Measurements from ENCODE around the gene ARRB1. TPM values are rescaled to one million over a fixed set of nuclear protein-coding genes. Genes with fewer than 3 reads are reported as not detected.
A peak's percentile ranks its signal among the peaks of the same experiment; 100 is the strongest.
"Not testable (repeated sequence)": the region's sequence is repeated elsewhere in the genome, so short reads cannot be mapped to it uniquely, and the experiment has no call there.

Gene ARRB1
- total and polyA plus RNA-seq, 12 donors, result 4.9 to 54.2 (median 31.0) TPM

GRCh38 chr11:75275581-75275980, 75.9 kb downstream of the ARRB1 start:
- intact Hi-C loops (cut with DNase I), result no loop called here
- Histone ChIP-seq H3K36me3 (replicated peaks in 1 of 2) (peaks cover 0 to 31% of the 10 kb centered on the region in 2 donors), H3K9me3 (replicated peaks in 1 of 3) (no peaks in the 10 kb centered on the region), H3K4me3 (no peak overlapping the region), H3K4me1 (replicated peaks in 1 of 2) (no peaks in the 10 kb centered on the region), H3K27ac (peak overlapping the region in 1 of 5 donors; percentile 45), H3K27me3 (no peaks in the 10 kb centered on the region)
- WGBS, 4 donors, result 64 to 83% (median 73%) methylated on average over 6 of the region's 6 CpGs
- TF ChIP-seq POLR2A (IDR thresholded peaks at IDR 0.05), result no peak
- no peak for TF ChIP-seq CTCF (IDR thresholded peaks at IDR 0.05)
- peak in 4 of 7 donors; percentile 28 to 59 (median 31) for DNase-seq

GRCh38 chr11:75274716-75275115, 76.7 kb downstream of the ARRB1 start:
- H3K27ac ChIP-seq; intact Hi-C loops (cut with DNase I); H3K27me3 ChIP-seq; H3K9me3 ChIP-seq (replicated peaks in 1 of 3); H3K4me3 ChIP-seq; H3K4me1 ChIP-seq (replicated peaks in 1 of 2): not testable (repeated sequence)
- WGBS, 4 donors, result 82 to 94% (median 87%) methylated on average over 3 of the region's 3 CpGs
- H3K36me3 ChIP-seq (replicated peaks in 1 of 2), result peaks cover 0 to 31% of the 10 kb centered on the region in 2 donors
- peak in 2 of 7 donors; percentile 0 to 11 for DNase-seq

- TF ChIP-seq CTCF (IDR thresholded peaks at IDR 0.05) (no peak), POLR2A (IDR thresholded peaks at IDR 0.05) (no peak)
- no peaks in the 10 kb centered on the region for H3K9me3 ChIP-seq (replicated peaks in 1 of 3)
- no peak overlapping the region for H3K27ac ChIP-seq
- intact Hi-C loops (cut with DNase I), result no loop called here
- 77 to 91% (median 86%) methylated on average over 8 to 15 of the region's 15 CpGs for WGBS, 4 donors
- no peaks in the 10 kb centered on the region for H3K27me3 ChIP-seq
- no peaks in the 10 kb centered on the region for H3K4me1 ChIP-seq (replicated peaks in 1 of 2)
- H3K36me3 ChIP-seq (replicated peaks in 1 of 2), result peaks cover 0 to 27% of the 10 kb centered on the region in 2 donors
- peak in 3 of 7 donors; percentile 9 to 27 (median 11) for DNase-seq
- H3K4me3 ChIP-seq, result no peak overlapping the region
Observed at GRCh38 chr11:75273411-75274391, 77.8 kb downstream of the ARRB1 start.

- Histone ChIP-seq H3K27me3 (no peaks in the 10 kb centered on the region), H3K27ac (no peak overlapping the region), H3K4me3 (no peak overlapping the region), H3K4me1 (replicated peaks in 1 of 2) (no peaks in the 10 kb centered on the region), H3K9me3 (replicated peaks in 1 of 3) (no peaks in the 10 kb centered on the region), H3K36me3 (replicated peaks in 1 of 2) (peaks cover 0 to 20% of the 10 kb centered on the region in 2 donors)
- TF ChIP-seq POLR2A (IDR thresholded peaks at IDR 0.05), result no peak
- no peak for TF ChIP-seq CTCF (IDR thresholded peaks at IDR 0.05)
- WGBS, 4 donors, result 85 to 89% (median 87%) methylated on average over 7 to 12 of the region's 12 CpGs
- peak in 1 of 7 donors; percentile 8 for DNase-seq
- intact Hi-C loops (cut with DNase I), result no loop called here
Observed at GRCh38 chr11:75272821-75273301, 78.6 kb downstream of the ARRB1 start.
